Activated CD8-positive, alpha-beta memory T cell treated with anti-CD3 and anti-CD28 coated beads, Interleukin-2, amount 50 U/mL, for 1 hour (primary cell): ENCODE results near the gene ARID3C.

Experiments
- DNase-seq: peaks from one replicate; pipeline ENCODE4 v3.0.0-alpha.2; 2020; ENCODE audit errors: extremely low read depth

Gene ARID3C

DNA sequence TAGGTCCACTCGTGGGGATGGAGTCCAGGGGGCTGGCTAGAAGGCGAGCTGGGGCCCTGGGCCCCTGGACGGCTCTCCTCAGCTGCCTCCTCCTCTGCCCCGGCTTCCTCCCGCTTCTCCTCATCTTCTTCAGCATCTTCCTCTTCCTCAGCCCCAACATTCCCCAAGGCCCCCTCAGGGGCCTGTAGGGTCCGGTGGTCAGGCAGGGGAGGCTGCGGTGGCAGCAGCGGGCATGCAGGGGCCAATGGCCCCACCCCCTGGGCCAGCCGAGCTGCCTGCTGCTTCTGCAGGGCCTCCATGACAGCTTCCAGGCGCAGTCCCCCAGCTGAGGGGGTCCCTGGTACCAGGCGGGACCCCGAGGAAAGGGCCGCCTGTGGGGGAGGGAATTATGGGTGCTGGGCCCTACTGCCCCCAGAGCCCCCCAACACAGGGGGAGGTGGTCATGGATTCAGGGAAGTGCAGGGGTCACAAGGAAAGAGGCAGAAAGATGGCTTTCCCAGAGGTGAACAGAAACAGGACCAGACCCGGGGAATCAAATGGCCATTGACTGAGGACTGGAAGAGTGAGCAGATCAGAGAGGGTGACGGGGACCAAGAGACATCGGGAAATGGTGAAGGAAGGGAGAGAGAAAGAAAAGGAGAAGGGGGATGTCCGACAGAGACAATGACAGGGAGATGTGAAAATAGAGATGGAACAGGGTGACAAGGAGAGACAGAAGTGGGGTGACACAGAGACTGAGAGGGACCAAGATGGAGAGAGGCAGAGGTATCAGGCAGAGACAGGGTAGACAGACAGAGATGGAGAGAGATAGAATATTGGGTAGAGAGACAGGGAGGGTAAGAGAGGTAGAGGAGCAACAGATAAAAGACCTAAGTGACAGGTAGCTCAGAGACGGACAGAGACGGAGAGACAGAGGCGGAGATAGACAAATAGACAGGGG lies 880 bp downstream of the ARID3C start:
- no peak for DNase-seq

DNA sequence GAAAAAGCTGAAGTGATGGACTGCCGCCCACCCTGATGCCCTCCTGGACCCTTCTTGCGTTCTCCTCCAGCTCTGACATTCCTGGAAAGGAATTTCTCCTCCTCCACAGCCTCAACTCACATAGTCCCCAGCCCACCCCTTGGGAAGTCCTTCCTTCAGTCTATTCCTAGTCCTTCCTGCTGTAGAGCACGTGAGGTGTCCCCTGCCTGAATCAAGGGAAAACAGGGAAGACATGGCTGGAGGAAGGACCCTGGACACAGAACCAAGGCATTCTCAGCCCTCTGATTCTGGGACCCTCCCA lies 3.7 kb downstream of the ARID3C start:
- no peak for DNase-seq

DNA sequence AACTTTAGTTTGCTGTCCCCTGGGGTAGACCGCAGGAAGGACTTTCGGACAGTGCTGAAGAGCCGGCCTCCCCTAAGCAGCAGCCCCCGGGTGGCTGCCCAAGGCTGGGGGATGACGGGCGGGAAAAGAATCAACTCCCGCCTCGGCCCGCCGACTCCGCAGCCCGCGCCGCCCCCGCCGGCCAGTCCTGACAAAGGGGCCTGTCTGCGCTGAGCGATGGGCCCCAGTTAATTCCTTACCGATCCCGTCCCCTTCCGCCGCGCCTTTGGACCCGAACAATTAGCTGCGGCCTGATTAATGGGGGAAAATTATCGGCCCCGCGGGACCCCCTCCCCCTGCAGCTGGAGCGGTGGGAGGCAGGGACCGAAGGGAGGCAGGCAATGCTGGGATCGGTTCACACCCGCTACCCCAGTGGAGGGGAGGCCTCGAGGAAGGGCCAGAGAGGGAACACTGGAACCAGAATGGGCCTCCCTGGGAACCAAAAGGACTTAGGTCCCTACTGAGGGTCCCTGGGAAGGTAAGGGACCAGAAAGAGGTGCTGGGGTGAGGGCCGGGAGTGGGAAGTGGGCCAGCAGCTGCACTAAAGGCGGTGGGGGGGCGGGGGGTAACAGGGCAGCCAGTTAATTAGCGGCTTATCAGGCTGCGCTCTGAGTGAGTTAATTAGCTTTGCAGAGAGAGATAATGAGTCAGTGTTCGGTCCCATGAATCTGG lies 4.2 kb downstream of the ARID3C start:
- no peak for DNase-seq

GRCh38 chr9:34623374-34624235 lies 5.3 kb downstream of the ARID3C start:
- DNase-seq = no peak

DNA sequence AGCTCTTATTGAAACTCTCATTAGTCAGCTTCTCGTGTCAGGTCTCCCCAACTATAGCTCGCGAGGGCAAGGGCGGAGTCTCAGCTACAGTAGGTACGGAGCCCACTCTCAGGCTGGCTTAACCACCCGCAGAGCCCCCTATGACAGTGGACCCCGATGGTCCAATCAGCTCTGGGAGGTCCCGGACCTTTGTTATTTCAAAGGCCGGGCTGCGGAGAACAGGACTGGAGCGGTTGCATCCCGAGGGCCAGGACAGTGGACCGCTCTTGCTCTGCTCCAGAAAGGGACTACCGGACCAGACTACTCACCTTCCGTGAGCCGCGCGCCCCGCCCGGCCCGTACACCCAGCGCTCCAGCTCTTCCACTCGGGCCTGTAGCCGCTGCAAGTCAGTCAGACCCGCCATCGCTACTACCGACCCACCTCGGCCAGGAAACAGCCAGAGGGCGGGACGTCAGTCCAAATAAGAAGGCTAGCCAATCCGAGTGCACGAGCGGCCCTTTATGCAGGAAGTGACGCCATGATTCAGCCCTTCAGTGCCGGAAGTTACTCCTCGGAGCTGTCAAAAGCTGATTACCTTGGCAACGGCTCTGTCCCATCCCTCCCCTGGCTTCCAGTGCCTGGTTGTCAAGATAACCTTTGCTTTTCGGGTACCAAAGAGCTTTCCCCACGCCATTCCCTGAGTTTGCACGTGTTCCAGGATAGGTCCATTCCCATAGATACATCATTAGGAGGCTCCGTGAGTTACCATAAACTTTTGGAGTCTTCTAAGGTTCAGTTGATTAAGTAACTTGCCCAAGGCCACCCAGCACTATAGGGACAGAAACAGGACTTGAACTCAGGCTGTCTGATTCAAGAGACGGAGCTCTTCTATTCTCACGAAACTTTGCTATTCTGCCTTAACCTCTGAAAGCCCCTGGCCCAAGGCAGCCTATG lies 8.5 kb downstream of the ARID3C start, which contains the start of gene DCTN3:
Gene DCTN3 (minus strand): TSS at position 435 of the 934 bp plus-strand sequence. CDS start 31 bp downstream, at position 404.
- peak; percentile 91 for DNase-seq

GRCh38 chr9:34615132-34615531 lies 13.7 kb downstream of the ARID3C start:
- DNase-seq = no peak

DNA sequence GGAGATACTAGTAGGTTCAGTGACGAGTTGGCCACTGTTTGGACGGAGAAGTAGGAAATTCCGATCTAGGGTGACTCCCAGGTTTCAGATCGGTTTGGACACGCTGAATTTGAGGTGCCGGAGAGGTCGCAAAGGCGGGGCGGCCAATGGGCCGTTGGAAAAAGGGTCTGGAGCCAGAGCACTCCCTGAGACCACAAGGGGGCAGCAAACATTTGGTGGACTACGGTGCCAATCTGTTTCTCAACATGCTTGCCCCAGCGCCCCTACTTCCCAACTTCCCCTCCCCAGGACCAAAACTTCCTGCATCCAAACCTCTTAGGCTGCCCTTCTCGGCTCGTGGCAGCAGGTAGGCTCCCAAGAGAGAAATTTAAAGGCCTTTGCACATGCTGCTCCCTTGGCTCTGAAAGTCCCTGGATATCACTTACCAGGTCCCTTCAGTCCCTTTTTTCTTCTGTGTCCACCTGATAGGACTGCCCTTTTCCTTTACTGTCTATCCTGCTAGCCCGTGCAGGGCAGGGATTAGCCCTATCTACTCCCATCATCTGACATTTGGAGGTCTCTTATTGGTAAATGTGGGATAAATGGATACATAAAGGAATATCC lies 16.0 kb downstream of the ARID3C start:
- DNase-seq = peak; percentile 43

GRCh38 chr9:34611811-34612787 lies 16.8 kb downstream of the ARID3C start, which contains the start of gene RPP25L:
Gene RPP25L, minus strand, starts transcription at chr9:34612097. Its CDS starts 801 bp downstream, at chr9:34611296.
- DNase-seq = no peak

DNA sequence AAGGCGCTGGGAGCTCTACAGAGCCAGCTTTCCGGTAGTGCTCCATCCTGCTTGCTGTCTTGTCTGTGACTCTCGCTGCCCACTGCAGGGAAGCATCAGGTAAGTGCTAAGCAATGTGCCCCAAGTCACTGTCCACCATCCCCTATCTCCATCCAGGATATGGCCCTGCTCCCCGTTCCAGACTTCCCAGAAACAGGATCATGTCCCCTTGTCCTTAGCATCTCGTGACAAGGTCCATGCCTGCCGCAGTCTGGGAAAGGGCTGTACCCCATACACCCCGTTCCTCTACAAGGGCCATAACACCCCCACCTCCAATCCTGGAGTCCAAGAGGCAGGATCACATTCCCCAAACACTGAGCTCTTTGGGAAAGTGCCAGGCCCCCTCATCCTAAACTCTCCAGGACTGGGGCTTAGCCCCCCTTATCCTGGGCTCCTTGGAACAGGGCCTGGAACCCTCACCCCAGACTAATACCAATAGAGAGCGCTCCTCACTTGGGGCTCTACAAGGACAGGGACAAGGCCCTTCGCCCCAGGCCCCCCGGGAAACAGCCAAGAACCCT lies 17.5 kb downstream of the ARID3C start:
- DNase-seq = no peak

DNA sequence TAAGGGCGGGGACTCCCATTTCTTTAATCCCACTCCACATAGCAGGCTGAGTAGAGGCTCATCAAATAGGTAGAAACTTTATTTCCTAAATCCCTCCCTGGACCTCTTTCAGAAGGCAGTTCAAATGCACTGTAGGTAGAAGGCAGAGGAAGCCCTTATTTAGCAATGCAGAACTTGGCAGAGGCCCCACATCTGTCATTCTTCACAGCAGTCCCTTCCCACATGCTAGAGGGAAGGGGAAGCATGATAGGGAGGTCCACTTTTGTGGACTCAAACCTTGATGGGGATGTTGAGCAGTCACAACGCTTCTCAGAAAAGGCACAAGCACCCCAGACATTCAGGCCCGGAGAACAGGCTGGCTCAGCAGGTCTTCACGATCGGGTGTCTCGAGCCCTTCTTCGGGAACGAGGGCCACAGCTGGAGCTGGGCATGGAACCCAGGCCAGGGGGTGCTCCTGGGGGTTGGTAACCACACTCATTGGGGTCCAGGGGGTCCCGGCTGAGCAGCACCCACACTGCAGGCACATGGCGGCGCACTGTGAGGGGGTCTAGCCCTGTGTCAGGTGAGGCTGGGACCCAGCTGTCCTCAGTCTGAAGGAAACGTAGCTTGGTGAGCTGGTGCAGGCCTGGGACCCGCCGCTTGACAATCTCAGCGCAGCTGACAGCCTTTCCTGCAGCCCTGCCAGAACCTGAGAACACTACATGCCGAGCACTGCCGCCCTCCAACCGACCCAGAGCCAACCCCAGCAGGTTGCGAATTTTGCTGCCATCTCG lies 18.2 kb downstream of the ARID3C start:
- no peak for DNase-seq

DNA sequence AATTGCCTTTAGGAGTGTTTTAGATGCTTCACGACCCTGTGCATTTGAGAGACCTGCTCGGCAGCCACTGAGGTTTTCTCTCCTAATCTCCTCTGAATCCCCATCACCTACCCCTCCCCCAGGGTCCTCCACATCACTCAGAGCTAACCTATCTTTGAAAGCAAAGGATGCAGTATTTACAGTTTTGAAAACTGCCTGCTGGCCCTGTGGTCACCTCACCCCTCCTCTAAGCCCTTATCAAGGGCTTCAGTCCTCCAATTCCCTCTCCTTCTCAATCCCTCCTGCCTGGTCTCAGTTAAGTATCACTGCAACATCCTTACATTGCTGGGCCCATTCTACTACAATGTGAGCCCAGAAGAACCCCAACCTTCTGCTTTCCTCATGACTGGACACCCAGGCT lies 21.5 kb downstream of the ARID3C start:
- DNase-seq = no peak

GRCh38 chr9:34606905-34607304 lies 22.0 kb downstream of the ARID3C start:
- no peak for DNase-seq

DNA sequence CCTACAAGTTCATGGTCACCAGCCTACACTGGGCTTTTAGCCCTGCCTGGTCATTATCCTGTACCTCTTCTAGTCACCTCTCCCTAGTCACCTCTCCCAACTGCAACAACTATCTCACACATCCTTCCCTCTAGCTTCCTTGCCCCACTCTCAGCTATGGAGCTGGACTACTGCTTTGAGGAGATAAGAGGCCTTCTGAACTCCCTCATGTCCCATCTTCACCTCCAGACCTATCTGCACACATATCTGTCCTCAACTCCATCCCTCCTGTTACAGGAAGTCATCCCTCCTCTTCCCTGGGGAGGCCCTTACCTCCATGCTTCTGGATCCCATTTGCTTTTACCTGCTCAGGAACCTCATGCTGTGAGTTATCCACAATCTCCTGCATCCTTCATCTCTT lies 22.7 kb downstream of the ARID3C start:
- DNase-seq = no peak

DNA sequence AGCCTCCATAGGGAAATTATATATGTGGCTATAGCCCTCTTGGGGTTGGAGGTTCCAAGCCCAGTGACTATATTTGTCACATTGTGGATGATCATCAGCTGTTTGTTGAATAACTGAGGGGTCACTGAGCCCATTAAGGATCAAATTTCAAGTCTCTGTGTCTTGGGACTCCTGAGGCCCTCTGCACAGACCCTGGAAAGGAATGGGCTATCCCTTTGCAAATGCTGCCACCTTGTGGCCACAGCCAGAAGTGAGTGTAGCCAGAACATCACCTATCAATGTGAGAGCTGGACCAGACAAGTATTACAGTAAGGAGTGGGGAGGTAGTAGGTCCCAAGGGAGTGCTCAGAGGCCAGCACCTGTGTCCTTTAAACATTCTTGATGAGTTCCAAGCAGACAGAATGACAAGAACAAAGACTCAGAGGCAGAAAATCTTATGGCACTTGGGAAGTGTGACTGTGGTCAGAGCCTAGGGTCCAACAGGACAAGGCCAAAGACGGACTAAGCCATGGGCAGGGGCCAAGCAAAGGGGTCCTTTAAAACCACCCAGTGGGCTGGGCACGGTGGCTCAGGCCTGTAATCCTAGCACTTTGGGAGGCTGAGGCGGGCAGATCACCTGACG lies 25.1 kb downstream of the ARID3C start:
- DNase-seq = peak; percentile 32

DNA sequence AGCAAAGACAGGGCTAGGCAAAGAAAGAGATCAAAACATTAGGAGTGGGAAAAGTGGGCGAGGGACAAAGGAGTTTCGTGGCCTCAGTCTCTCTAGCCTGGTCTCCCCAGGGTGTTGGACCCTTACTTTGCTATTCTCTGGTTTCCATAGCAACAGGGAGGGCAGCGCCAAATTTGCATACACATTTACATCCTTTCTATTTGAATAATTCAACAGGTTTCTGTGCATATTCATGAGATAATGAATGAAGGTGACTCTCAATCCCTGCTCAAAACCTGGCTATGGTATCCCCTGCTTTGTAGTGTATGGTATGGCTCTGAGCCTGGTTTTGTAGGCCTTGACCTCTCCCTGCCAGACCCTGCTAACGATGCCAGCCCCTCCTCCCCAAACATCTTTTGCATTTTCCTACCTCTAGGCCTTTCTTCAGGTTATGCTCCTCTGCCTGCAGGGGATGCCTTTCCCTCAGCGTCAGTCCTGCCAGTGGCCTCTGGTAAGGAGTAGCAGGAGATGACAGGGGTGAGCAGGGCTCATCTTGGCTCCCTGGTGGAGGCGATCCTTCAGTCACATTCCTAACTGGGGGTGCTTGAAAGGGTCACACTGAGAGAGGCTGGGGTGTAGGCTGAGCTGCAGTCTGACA lies 26.8 kb downstream of the ARID3C start:
- no peak for DNase-seq

GRCh38 chr9:34600908-34601307 lies 28.0 kb downstream of the ARID3C start:
- no peak for DNase-seq

- DNase-seq = no peak
Observed at GRCh38 chr9:34599546-34599945, 29.3 kb downstream of the ARID3C start.
